K562 (cell line): ENCODE data around the gene WDR90. TPM values are rescaled to one million over a fixed set of nuclear protein-coding genes. Genes with fewer than 3 reads are reported as not detected.

Experiments used
- ATAC-seq: fragments of 200-7000 bp; cut with Tn5 transposase; 3 replicates; pipeline ENCODE4 v1.9.1; 2020; ENCODE audit warnings: moderate library complexity
- BruUV-seq: library from RNA; stranded (reverse); fragments of 400-500 nt; replicated peaks from 2 replicates; lab custom pipeline; 2021; lab: Mats Ljungman, UMichigan
- CTCF ChIA-PET: fragments of 300-600 bp; formaldehyde crosslinking; extraction: SDS; loops from one replicate; lab custom pipeline; 2021; ENCODE audit warnings: low intra/inter-chr PET ratio; lab: Yijun Ruan, JAX
- POLR2A ChIA-PET: fragments of 300-600, 350-650 bp; sonication (Branson Sonifier 250); formaldehyde crosslinking; extraction: SDS; loops from one replicate; lab custom pipeline; 2021; ENCODE audit warnings: antibody characterized with exemption, inconsistent platforms; lab: Yijun Ruan, JAX
- DNase-seq, 4 experiments: peaks; one replicate each; pipeline versions ENCODE4 v3.0.0 to v3.0.0-alpha.2; 2011 to 2018; ENCODE audit warnings: low spot score in 3 of 4, mixed read lengths in 3 of 4; ENCODE audit errors: extremely low read depth in 1 of 4
- FAIRE-seq: peaks from 2 replicates; lab custom pipeline; 2011; peaks lifted over from hg19 to GRCh38; lab: Jason Lieb, UNC
- H2AFZ ChIP-seq: 2 replicates; pipeline ENCODE4 v1.6.0; 2011; ENCODE audit warnings: low read depth, low read length, control low read depth, inconsistent platforms
- H3K27ac ChIP-seq: fragments of 200-600 bp; 3 replicates; pipeline ENCODE4 v1.8.0; 2011; ENCODE audit warnings: low read depth, mild to moderate bottlenecking, control low read depth, inconsistent platforms, low read length, moderate library complexity, mixed read lengths; ENCODE audit errors: extremely low read depth
- H3K27me3 ChIP-seq, 2 experiments: fragments of 300-600 bp in 1 of 2; 2 replicates in 1 of 2; 3 replicates in 1 of 2; pipeline versions ENCODE4 v1.6.0 to v1.8.0; 2011; ENCODE audit warnings: inconsistent platforms in 2 of 2, low read length in 2 of 2, mild to moderate bottlenecking in 1 of 2, mixed read lengths in 1 of 2, moderate library complexity in 1 of 2; ENCODE audit not compliant: control insufficient read depth in 2 of 2, insufficient read depth in 2 of 2
- H3K36me3 ChIP-seq: fragments of 300-600 bp; 3 replicates; pipeline ENCODE4 v1.8.0; 2011; ENCODE audit warnings: mild to moderate bottlenecking, low read length, inconsistent platforms; ENCODE audit not compliant: control insufficient read depth, insufficient read depth
- H3K4me1 ChIP-seq, 2 experiments: fragments of 200-600 bp in 1 of 2; replicated peaks in 1 of 2; 2 replicates in 1 of 2; 3 replicates in 1 of 2; pipeline versions ENCODE4 v1.5.1 to v1.8.0; 2011; ENCODE audit warnings: inconsistent platforms in 2 of 2, low read length in 2 of 2, mild to moderate bottlenecking in 1 of 2, mixed read lengths in 1 of 2, moderate library complexity in 1 of 2; ENCODE audit not compliant: control insufficient read depth in 2 of 2, insufficient read depth in 2 of 2
- H3K4me2 ChIP-seq: 2 replicates; pipeline ENCODE4 v1.6.1; 2011; ENCODE audit warnings: low read length, control low read depth, inconsistent platforms, mixed read lengths; ENCODE audit not compliant: insufficient read depth
- H3K4me3 ChIP-seq: fragments of 200-600 bp; sonication (generic), shearing (Covaris generic); 2 replicates; pipeline ENCODE4 v1.5.1; 2016; ENCODE audit warnings: control low read depth, inconsistent platforms
- H3K79me2 ChIP-seq: fragments of 200-600 bp; 3 replicates; pipeline ENCODE4 v1.8.0; 2011; ENCODE audit warnings: low read length, inconsistent platforms; ENCODE audit not compliant: control insufficient read depth, insufficient read depth
- H3K9ac ChIP-seq, 2 experiments: 2 replicates each; pipeline versions ENCODE4 v1.6.0 to v1.6.1; 2011; ENCODE audit warnings: low read depth in 2 of 2, low read length in 2 of 2, control low read depth in 1 of 2, inconsistent platforms in 1 of 2, mild to moderate bottlenecking in 1 of 2, mixed read lengths in 1 of 2; ENCODE audit not compliant: insufficient read depth in 1 of 2
- H3K9me1 ChIP-seq: one replicate; pipeline ENCODE4 v1.6.0; 2011; ENCODE audit warnings: inconsistent platforms, mild to moderate bottlenecking, low read length, moderate library complexity; ENCODE audit not compliant: control insufficient read depth, insufficient read depth
- H3K9me3 ChIP-seq: replicated peaks from 2 replicates; pipeline ENCODE4 v1.5.1; 2011; ENCODE audit warnings: low read depth, low read length, inconsistent platforms; ENCODE audit not compliant: control insufficient read depth, insufficient read depth
- H4K20me1 ChIP-seq: replicated peaks from 2 replicates; pipeline ENCODE4 v1.6.1; 2011; ENCODE audit warnings: low read length, inconsistent platforms, mixed read lengths; ENCODE audit not compliant: control insufficient read depth, insufficient read depth
- CAMTA2 ChIP-seq: fragments of 250-450 bp; sonication (Bioruptor Pico); conservative IDR thresholded peaks from 2 replicates; pipeline ENCODE4 v1.5.1; 2022
- DACH1 ChIP-seq: fragments of 450-650 bp; IDR thresholded peaks from 2 replicates; pipeline ENCODE4 v1.6.1; 2018; ENCODE audit not compliant: partially characterized antibody
- FOXK2 ChIP-seq, 2 experiments: fragments of 450-650 bp; IDR thresholded peaks in 1 of 2; conservative IDR thresholded peaks in 1 of 2; 2 replicates each; pipeline ENCODE4 v1.6.1; 2016; ENCODE audit warnings: low read depth in 2 of 2, mild to moderate bottlenecking in 1 of 2
- MAZ ChIP-seq, 2 experiments: fragments of 450-650 bp in 1 of 2; sonication (generic) in 1 of 2; formaldehyde crosslinking; IDR thresholded peaks in 1 of 2; conservative IDR thresholded peaks in 1 of 2; 2 replicates each; pipeline versions ENCODE4 v1.4.0 to v1.5.0; 2020; ENCODE audit warnings: mild to moderate bottlenecking in 1 of 2, missing genetic modification reagents in 1 of 2
- MEF2D ChIP-seq: conservative IDR thresholded peaks from 2 replicates; pipeline ENCODE4 v1.6.1; 2016; ENCODE audit warnings: low read depth, missing genetic modification characterization, missing compliant biosample characterization
- MYNN ChIP-seq, 2 experiments: sonication (generic); formaldehyde crosslinking in 1 of 2; IDR thresholded peaks; 2 replicates each; pipeline versions ENCODE4 v1.5.0 to v1.6.1; 2016 to 2020; ENCODE audit warnings: antibody characterized with exemption in 1 of 2, missing genetic modification reagents in 1 of 2
- NBN ChIP-seq: fragments of 450-650 bp; IDR thresholded peaks from 2 replicates; pipeline ENCODE4 v1.6.1; 2016; ENCODE audit warnings: low read depth, mild to moderate bottlenecking
- NFIC ChIP-seq: fragments of 450-650 bp; IDR thresholded peaks from 2 replicates; pipeline ENCODE4 v1.6.1; 2017; ENCODE audit warnings: mild to moderate bottlenecking, inconsistent platforms
- RB1 ChIP-seq: fragments of 450-650 bp; IDR thresholded peaks from 2 replicates; pipeline ENCODE4 v1.6.1; 2017; ENCODE audit warnings: low read depth, mild to moderate bottlenecking
- RNF2 ChIP-seq: sonication (generic); IDR thresholded peaks from 2 replicates; pipeline ENCODE4 v1.6.1; 2016
- SMAD3 ChIP-seq: fragments of 450-650 bp; formaldehyde crosslinking; conservative IDR thresholded peaks from 2 replicates; pipeline ENCODE4 v1.4.0; 2020; ENCODE audit warnings: mild to moderate bottlenecking
- ZFX ChIP-seq: sonication (generic); formaldehyde crosslinking; IDR thresholded peaks from 2 replicates; pipeline ENCODE4 v1.8.0; 2022; ENCODE audit warnings: mild to moderate bottlenecking, missing genetic modification reagents, moderate library complexity
- WGBS: fragments of 100-300 bp; shearing (Covaris generic); methylation state at CpG from one replicate; pipeline ENCODE4 v1.1.6; 2016; ENCODE audit warnings: low coverage, mixed read lengths; ENCODE audit not compliant: insufficient coverage; ENCODE audit errors: missing lambda C conversion rate; 5-methylcytosine and 5-hydroxymethylcytosine counted together
- in situ Hi-C: fragments of 300-500 bp; cut with MboI; formaldehyde crosslinking; loops from 4 replicates; pipeline ENCODE4 v1.15.0; 2018; ENCODE audit warnings: inconsistent platforms, mixed read lengths
- intact Hi-C: fragments of 100-400 bp; cut with micrococcal nuclease; formaldehyde crosslinking; loops from 2 replicates; pipeline ENCODE4 v1.14.2; 2022
- polyA plus RNA-seq, 8 experiments: library from polyadenylated mRNA; depleted of rRNA in 4 of 8; stranded (reverse) in 5 of 8; unstranded in 3 of 8; fragments of >200 nt; fragmentation: Nextera tagmentation in 2 of 8; fragmentation: Illumina TruSeq in 1 of 8; extraction: Ambion mirVana in 2 of 8; extraction: Trizol in 1 of 8; gene quantifications; 2 replicates each; pipeline versions ENCODE4 v1.2.1 to v1.2.3, GENCODE V29; 2011 to 2014; ENCODE audit warnings: inconsistent platforms in 1 of 8, missing spikeins in 1 of 8
- total RNA-seq, 7 experiments: library from RNA; depleted of rRNA in 6 of 7; stranded (reverse); fragments of >200 nt in 6 of 7; fragmentation: Illumina TruSeq in 2 of 7; extraction: Trizol in 2 of 7; gene quantifications; 2 replicates each; pipeline versions ENCODE4 v1.2.1 to v1.2.3, GENCODE V29; 2011 to 2021; ENCODE audit warnings: low replicate concordance in 1 of 7
- TF ChIP-seq, protein P1 (sequence below): fragments of 450-650 bp; IDR thresholded peaks from 2 replicates; pipeline ENCODE4 v1.6.1; 2017; ENCODE audit warnings: antibody characterized with exemption

Gene WDR90
- total and polyA plus RNA-seq, 9 of the 15 experiments (the other 6 are each of a cell fraction or from before 2014, with no cell fraction given): 0.44 to 12.6 (median 3.3) TPM

DNA sequence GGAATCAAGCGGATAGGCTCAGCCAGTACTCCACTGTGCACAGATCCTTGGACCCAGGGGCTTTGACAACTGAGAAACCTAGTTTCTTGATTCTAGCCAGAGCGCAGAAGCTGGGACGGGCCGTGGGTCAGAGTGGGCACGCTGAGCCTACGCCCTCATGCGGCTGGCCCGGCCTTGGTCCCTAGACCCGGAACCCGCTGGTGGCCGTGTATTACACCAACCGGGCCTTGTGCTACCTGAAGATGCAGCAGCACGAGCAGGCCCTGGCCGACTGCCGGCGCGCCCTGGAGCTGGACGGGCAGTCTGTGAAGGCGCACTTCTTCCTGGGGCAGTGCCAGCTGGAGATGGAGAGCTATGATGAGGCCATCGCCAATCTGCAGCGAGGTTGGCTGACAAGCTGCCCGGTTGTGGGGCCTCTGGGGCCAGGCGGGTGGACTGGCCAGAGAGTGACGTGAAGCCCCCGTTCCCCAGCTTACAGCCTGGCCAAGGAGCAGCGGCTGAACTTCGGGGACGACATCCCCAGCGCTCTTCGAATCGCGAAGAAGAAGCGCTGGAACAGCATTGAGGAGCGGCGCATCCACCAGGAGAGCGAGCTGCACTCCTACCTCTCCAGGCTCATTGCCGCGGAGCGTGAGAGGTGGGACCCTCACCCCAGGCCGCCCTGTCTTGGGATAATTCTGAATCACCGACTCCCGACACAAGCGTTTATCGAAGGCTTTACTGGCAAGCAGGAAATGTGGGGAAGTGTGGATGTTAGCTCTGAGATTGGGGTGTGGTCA lies 32.0 kb downstream of the WDR90 start (continued):
- no peak for TF ChIP-seq FOXK2 (conservative IDR thresholded peaks at IDR 0.05 in 1 of 2, IDR thresholded peaks at IDR 0.05 in 1 of 2; ENCODE audit: low read depth in 2 of 2)
- TF ChIP-seq, protein P1, sequence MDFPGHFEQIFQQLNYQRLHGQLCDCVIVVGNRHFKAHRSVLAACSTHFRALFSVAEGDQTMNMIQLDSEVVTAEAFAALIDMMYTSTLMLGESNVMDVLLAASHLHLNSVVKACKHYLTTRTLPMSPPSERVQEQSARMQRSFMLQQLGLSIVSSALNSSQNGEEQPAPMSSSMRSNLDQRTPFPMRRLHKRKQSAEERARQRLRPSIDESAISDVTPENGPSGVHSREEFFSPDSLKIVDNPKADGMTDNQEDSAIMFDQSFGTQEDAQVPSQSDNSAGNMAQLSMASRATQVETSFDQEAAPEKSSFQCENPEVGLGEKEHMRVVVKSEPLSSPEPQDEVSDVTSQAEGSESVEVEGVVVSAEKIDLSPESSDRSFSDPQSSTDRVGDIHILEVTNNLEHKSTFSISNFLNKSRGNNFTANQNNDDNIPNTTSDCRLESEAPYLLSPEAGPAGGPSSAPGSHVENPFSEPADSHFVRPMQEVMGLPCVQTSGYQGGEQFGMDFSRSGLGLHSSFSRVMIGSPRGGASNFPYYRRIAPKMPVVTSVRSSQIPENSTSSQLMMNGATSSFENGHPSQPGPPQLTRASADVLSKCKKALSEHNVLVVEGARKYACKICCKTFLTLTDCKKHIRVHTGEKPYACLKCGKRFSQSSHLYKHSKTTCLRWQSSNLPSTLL: no peak
- peak; percentile 12; the same call in 1 of the 2 replicates for TF ChIP-seq MYNN (IDR thresholded peaks at IDR 0.05)
- TF ChIP-seq MYNN (CRISPR knock-in tag; IDR thresholded peaks at IDR 0.05): no peak
- no peak for TF ChIP-seq SMAD3 (CRISPR knock-in tag)

DNA sequence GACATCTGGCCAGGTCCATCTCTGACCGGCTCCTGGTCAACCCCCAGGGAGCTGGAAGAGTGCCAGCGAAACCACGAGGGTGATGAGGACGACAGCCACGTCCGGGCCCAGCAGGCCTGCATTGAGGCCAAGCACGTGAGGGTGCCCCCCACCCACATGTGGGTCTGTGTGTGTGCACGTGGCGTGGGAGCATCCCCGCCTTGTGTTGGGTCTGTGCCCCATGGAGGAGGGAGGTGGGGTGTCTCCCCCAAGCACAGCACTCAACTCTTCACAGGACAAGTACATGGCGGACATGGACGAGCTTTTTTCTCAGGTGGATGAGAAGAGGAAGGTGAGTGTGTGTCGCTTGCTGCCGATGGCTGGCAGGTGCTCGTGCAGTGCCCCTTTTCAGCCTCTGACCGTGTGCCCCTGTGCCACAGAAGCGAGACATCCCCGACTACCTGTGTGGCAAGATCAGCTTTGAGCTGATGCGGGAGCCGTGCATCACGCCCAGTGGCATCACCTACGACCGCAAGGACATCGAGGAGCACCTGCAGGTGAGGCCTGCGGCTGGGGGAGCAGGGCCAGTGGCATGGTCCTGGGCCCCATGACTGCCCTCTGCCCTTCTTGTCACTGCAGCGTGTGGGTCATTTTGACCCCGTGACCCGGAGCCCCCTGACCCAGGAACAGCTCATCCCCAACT lies 32.7 kb downstream of the WDR90 start:
- peak in 3 of 4 experiments; percentile 29 to 89 (median 62) for DNase-seq
- FAIRE-seq: peak; percentile 82
- peaks cover 21% of the 10 kb centered on the region for H4K20me1 ChIP-seq
- H3K27me3 ChIP-seq: no peaks in the 10 kb centered on the region
- peaks cover 41% of the 10 kb centered on the region for H3K79me2 ChIP-seq
- H3K36me3 ChIP-seq: peaks cover 55% of the 10 kb centered on the region
- H3K4me3 ChIP-seq: peak overlapping the region; percentile 98
- ATAC-seq: peak; percentile 11
- in situ Hi-C loops: no loop called here
- intact Hi-C loops: loop anchor here (5.0 kb wide), 1 partner anchor 285 kb away; the partner anchor contains the start of gene NME4
- WGBS: 61% methylated on average over 26 of the region's 28 CpGs
- peak overlapping the region; percentile 89 for H3K27ac ChIP-seq
- ChIA-PET CTCF (interaction anchor here (0.6 kb wide), 1 partner anchor 13 kb away, joined by 3 read pairs; no protein-coding TSS in a partner anchor), POLR2A (interaction anchor here (0.7 to 1.8 kb wide), 11 partner anchors 8 to 636 kb away, joined by 3 to 10 read pairs (median 4); partner anchors contain the start of genes CAPN15, METTL26, WDR24 and WFIKKN1)
- peaks cover 33 to 98% of the 10 kb centered on the region in 2 experiments for H3K4me1 ChIP-seq
- H3K9ac ChIP-seq: peak overlapping the region; percentile 83 to 98
- no TSS peak for BruUV-seq
- no peaks in the 10 kb centered on the region for H3K9me3 ChIP-seq
- peak overlapping the region; percentile 75 for H3K4me2 ChIP-seq
- H3K9me1 ChIP-seq: peaks cover 11% of the 10 kb centered on the region
- H2AFZ ChIP-seq: no peak overlapping the region
- TF ChIP-seq MAZ (CRISPR knock-in tag; conservative IDR thresholded peaks at IDR 0.05 in 1 of 2, IDR thresholded peaks at IDR 0.05 in 1 of 2): 0 out of 4 replicates have a peak, but pooled peaks of 1 of the 2 experiments have one; percentile 26
- peak; percentile 65; the same call in 1 of the 2 replicates for TF ChIP-seq RNF2
- 0 out of 2 replicates have a peak, but pooled peaks have one; percentile 14 for TF ChIP-seq RB1
- TF ChIP-seq MEF2D (tag): no peak
- TF ChIP-seq NFIC: peak; percentile 98
- no peak for TF ChIP-seq NBN
- TF ChIP-seq CAMTA2: no peak
- TF ChIP-seq DACH1: peak; percentile 26
- TF ChIP-seq ZFX (CRISPR knock-in tag): peak; percentile 72
